NOMO-1 treated with dmso at 0.1 percent for 144 hours (cell line): ENCODE data around the gene DAD1.
A peak's percentile ranks its signal among the peaks of the same experiment; 100 is the strongest.
"Not testable (repeated sequence)": the region's sequence is repeated elsewhere in the genome, so short reads cannot be mapped to it uniquely, and the experiment has no call there.

Source experiments
- DNase-seq: peaks from one replicate; lab custom pipeline; 2025; ENCODE audit not compliant: unreplicated experiment; lab: John Stamatoyannopoulos, UW

The DAD1 gene

GRCh38 chr14:22589096-22589839, at the start of gene DAD1:
Gene DAD1, minus strand, starts transcription at chr14:22589224. Its CDS starts 67 bp downstream, at chr14:22589157.
- peak; percentile 97 for DNase-seq

- not testable (repeated sequence) for DNase-seq
Observed at GRCh38 chr14:22635980-22636379, 47.0 kb upstream of the DAD1 start.

DNA sequence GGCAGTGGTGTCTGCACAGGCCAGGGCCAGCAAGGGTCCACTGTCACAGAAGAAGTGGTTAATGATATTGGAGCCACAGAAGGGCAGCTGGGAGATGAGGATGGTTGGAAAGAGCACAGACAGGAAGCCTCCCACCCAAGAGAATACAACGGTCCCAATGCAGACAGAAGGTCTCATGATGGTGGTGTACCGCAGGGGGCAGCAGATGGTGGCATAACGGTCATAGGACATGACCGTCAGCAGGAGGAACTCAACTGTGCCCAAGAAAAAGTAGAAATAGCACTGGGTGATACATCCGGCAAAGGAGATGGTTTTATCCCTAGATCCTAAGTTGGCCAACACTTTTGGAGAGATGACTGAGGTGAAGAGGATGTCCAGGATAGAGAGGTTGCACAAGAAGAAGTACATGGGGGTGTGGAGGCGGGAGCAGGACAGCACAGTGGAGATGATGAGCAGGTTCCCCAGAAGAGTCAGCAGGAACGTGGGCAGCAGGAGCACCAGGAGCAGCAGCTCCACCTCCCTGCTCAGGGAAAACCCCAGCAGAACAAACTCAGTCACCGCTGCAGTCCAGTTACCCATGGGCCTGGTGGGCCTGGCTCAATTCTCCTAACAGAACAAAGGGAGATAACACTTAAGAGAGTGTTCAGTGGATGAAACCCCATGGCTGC, 45.3 kb upstream of the DAD1 start:
- no peak for DNase-seq

DNA sequence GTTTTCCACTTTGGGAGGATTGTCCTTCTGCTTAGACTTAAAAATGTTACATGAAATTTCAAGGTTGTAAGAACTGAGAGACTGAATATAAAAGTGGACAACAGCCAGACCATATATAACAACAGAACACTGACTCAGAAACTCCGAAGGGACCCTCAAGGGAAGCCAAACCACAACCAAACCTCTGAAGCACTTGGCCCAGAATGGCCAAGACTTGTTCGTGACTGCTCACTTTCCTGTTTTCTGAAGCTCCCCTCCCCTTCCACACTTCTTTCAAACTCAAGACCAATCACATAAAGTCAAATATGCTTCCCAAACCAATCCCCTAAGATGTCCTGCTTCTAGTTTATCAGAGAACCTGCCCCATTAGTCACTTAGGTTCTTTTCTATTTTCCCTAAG, 41.5 kb upstream of the DAD1 start:
- no peak for DNase-seq

DNA sequence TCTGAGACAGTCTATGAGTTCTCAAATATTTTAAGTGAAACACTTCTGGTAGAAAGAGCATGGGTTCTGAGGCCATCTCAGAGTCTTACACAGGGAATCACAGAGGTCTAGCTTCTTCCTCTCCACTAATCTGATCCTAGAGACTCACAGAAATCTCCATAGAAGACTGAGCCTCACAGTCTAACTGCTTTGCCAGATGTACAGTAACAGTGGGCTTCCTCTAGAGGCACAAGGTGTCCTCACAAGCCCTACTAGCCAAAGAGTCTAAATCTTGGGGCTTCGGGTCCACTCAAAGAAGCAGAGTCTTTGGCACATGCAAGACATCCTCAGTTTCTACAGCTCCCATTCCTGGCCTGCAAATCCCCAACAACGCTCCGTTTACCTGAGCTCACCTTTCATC, 41.0 kb upstream of the DAD1 start:
- no peak for DNase-seq

DNA sequence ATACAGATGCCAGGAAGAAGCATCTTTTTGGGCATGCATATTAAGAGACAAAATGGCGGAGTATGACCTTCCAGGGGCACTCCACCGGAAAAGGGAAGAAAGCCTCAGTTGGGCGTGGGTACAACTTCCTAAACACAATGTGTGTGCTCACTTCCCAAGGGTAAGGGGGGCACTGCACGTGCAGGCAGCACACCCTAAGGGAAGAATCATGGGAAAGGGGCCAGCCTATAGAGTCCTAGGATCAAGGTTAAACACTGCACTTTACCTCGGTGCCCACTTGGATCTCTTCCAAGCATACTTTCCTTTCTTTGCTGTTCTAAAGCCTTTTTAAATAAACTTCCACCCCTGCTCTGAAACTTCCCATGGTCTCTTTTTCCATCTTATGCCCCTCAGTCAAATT, 40.3 kb upstream of the DAD1 start:
- DNase-seq, result no peak

DNA sequence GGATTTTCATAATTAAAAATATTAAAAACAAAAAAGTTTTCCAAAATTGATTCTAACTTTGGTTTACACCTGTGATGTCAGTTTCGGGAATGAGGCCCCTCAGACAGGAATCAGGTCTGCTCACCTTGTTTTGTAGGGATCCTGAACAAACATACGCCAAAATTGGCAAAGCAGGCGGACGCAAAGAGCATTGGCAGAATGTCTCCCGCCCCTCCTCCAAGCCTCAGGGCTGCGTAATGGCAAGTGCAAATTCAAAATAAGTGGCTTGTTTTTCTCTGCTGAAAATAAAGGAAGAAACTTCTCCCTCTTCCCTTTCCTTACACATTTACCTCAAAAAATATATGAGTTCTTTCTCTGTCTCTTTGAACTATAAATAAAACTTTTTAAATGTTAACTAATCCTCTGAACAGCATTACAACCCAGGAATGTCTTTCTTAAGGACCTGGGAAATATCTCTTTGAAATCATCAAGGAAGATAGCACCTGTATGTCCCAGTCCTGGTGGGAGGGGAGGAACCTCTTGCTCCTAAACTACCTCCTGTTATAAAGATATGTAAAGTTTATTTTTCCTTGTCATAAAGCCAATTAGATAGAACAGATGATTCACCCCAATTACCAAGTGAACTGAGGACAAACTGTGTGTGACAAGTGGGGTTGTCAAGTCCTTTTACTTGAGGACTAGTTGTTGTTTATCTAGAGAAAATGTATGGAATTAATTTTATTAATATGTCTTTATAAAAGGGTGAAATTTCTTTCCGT, 38.7 kb upstream of the DAD1 start:
- no peak for DNase-seq

GRCh38 chr14:22626590-22626989, 37.6 kb upstream of the DAD1 start:
- DNase-seq, result no peak

DNA sequence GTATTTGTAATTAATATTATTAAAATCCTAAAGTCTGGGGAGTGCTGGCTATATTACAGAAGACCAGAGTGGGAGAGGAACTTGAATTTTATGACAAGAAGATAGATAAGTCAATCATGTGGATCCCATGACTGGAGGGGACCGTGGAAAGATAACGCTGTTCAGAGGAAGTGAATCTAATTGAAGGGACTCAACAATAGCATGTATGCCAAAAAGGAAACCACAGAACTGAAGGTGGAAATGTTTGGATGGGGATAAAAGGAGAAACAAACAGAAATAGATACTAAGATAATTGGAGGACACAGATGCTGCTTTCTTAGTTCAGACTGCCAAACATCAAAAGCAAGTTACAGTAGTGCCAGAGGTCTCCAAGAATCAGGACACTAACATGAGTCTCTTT, 34.0 kb upstream of the DAD1 start:
- DNase-seq, result peak; percentile 9

- DNase-seq, result no peak
Observed at GRCh38 chr14:22622255-22622654, 33.2 kb upstream of the DAD1 start.

DNA sequence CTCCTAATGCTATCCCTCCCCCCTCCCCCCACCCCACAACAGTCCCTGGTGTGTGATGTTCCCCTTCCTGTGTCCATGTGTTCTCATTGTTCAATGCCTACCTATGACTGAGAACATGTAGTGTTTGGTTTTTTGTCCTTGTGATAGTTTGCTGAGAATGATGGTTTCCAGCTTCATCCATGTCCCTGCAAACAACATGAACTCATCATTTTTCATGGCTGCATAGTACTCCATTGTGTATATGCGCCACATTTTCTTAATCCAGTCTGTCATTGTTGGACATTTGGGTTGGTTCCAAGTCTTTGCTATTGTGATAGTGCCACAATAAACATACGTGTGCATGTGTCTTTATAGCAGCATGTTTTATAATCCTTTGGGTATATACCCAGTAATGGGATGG, 26.7 kb upstream of the DAD1 start:
- DNase-seq, result not testable (repeated sequence)

DNA sequence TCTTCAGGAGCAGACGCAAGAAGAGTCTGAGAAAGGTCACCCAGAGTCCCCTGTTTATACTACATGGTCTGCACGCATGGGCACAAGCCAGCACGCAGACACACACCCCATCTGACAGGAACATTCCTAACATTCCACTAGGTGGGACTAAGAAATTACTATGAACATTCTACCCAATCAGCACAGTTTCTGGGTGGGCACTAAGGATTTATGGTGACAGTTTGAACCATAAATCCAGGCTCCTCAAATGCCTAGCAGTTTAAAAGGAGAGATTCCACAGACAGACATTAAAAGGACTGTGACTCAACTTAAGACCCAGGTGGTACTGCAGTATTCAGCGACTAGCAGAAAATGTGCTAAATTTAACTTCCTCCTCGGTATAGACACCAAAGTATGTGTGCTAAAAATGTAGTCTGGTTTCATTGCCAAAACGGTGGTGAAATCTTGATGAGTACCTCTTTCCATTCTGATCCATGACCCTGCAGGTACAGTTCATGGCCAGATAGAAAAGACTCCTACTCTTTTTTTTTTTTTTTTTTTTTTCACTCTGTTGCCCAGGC, 25.3 kb upstream of the DAD1 start:
- DNase-seq, result peak; percentile 17

DNA sequence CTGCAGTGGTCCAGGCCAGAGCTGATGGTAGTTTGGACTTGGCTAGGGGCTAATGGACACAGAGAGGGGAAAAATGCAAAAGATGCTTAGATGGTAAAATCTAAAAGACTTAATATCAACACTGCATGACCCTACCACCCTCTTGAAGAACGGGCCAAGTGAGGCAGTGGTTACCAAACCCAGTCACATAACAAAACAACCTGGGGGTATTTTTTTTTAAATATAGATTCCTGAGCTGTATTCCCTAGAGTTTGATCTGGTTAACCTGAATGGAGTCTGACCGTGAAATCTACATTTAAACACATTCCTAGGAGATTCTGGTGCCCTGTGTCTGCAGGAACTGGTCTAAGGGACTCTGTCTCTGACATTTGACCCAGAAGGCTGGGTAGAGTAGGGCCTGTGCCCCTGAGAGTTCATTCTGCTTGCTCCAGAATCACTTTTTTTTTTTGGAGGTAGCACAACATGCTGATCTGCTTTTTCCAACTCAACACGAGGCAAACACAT, 24.8 kb upstream of the DAD1 start:
- DNase-seq, result no peak

DNA sequence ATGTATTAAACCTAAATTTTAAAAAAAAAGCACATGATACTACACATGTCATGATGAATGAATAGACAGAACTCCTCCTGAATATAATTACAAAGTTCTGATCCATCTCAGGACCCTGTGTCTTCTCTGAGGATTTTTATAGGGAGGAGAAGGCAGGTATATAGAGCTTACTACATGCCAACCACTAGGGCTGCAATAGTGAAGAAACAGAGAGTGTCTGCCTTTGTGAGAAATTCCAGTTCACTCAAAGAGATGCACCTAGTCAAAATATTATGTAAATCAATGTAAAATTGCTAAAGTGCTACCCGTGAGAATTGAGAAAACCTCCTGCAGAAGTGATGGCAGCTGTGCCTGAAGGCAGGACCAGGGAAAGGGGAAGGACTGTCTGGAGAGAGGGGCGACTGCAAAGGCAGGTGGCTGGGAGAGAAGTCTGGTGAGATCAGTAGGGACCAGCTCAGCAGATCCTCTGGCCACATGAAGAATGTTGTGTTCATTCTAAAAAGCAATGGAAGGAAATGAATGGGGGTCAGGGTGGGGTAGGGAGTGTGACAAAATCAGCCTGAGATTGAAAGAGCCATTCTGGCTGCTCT, 24.2 kb upstream of the DAD1 start:
- no peak for DNase-seq

DNA sequence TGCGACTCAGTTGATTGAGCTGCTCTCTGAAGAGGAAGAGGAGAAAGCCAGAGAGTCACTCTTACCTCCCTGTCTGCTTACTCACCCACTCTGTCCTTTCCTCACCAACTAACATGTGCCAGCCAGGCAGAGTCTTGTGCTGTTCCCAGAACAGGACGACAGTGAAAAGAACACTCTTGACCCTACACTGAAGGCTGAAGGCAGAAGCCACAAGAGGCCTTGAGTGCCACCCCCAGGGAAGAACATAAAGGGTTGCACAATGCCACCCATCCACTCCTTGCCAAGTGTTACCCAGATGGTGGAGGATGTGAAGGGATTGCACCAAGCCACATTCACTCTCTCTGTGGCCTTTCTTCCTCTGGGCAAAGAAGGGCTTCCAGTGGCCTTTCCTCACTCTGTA, 21.9 kb upstream of the DAD1 start:
- no peak for DNase-seq

DNA sequence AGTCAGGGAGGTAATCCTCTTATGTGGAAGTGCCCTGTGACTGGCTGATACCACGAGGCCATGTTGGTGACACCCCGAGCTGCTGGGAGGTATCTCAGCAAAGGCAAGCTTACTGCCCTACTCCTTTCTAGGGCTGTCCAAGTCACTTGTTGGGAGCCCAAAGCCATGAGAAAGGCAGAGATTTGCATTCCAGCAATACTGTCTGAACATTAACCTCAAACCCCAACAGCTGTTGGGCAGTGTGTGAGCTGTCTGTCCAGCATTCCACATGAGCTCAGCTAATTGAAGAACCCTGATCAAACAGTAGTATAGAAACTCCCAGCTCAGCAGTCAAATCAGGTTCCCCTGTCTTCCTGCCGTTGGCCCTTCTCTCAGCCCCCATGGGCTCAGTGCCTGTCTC, 18.3 kb upstream of the DAD1 start:
- DNase-seq, result no peak

DNA sequence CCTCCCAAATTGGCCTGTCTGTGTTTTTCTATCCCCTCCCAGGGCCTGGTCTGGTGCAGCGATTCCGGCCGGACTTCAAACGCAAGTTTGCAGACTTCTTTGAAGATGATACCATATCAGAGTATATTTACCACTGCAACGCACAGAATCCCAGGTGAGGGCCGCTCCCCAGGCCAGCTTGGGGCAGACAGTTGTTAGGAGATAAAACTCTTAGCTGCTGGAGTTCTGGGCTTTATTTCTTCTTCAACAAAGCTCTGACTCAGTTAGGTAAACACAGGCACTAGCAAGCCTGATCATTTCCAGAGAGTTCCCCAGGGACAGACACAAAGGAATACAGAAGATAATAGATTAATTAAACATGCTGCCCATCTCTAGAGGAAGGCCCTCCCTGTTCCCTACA, 17.4 kb upstream of the DAD1 start:
- no peak for DNase-seq

DNA sequence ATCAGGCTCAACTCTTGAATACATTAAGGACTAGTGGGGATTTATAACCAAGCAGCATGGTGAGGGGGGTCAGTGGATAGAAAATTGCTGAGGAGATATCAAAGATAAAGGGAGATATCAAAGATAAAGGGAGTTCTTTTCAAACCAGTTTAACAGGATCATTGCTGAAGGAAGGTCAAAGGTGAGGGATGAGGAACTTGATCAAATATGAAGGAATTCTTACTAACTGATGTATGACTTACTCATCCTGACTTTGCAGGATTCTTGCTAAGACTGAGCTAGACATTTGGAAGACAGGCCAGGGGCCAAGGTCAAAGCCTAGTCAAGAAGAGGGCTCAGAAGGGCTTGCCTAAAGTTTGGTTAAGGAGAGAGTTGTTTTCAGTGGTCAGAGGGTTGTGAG, 13.8 kb upstream of the DAD1 start:
- no peak for DNase-seq

GRCh38 chr14:22601996-22602395, 13.0 kb upstream of the DAD1 start:
- no peak for DNase-seq

GRCh38 chr14:22601456-22601855, 12.4 kb upstream of the DAD1 start:
- DNase-seq, result no peak

- no peak for DNase-seq
Observed at GRCh38 chr14:22600027-22600426, 11.0 kb upstream of the DAD1 start.
